Measurements from ENCODE around the gene LCAT.

The LCAT gene

DNA sequence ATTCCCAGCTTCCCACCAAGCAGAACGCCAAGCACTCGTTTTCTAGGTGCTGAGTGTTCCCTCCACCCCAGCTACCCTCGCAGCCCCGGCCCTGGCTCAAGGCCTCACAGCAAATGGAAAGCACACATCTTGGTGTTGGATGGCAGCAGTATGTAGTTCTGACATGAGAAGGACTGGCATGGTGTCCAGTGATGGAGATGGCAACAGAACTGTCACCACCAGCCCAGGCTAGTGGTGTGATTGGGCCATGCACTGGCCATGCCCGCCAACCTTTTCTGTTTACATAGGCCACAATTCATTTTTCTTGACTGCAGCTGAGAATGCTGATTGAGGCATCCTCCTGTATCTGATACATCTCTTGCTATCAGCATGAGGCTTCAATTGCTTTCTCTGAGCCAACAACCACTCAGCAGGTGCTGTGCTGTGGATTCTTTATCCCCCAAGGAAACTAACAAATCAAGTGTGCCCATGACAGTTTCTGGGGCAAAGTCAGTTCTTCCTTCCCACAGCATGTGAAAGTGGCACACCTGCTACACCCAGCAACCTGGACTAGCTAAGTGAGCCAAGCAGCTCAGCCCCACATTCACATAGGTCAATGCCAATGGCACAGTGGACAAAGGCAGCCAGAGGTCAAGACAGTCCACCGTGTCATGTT, 20.7 kb upstream of the LCAT start:
- TF ChIP-seq, protein P1, sequence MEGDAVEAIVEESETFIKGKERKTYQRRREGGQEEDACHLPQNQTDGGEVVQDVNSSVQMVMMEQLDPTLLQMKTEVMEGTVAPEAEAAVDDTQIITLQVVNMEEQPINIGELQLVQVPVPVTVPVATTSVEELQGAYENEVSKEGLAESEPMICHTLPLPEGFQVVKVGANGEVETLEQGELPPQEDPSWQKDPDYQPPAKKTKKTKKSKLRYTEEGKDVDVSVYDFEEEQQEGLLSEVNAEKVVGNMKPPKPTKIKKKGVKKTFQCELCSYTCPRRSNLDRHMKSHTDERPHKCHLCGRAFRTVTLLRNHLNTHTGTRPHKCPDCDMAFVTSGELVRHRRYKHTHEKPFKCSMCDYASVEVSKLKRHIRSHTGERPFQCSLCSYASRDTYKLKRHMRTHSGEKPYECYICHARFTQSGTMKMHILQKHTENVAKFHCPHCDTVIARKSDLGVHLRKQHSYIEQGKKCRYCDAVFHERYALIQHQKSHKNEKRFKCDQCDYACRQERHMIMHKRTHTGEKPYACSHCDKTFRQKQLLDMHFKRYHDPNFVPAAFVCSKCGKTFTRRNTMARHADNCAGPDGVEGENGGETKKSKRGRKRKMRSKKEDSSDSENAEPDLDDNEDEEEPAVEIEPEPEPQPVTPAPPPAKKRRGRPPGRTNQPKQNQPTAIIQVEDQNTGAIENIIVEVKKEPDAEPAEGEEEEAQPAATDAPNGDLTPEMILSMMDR (IDR thresholded peaks at IDR 0.05; ENCODE audit: low read depth, low read length, missing control alignments): no peak
- H3K4me3 ChIP-seq (replicated peaks; ENCODE audit: low read depth, low read length): no peak overlapping the region
- no peak for DNase-seq (ENCODE audit: extremely low read depth, low read depth)

DNA sequence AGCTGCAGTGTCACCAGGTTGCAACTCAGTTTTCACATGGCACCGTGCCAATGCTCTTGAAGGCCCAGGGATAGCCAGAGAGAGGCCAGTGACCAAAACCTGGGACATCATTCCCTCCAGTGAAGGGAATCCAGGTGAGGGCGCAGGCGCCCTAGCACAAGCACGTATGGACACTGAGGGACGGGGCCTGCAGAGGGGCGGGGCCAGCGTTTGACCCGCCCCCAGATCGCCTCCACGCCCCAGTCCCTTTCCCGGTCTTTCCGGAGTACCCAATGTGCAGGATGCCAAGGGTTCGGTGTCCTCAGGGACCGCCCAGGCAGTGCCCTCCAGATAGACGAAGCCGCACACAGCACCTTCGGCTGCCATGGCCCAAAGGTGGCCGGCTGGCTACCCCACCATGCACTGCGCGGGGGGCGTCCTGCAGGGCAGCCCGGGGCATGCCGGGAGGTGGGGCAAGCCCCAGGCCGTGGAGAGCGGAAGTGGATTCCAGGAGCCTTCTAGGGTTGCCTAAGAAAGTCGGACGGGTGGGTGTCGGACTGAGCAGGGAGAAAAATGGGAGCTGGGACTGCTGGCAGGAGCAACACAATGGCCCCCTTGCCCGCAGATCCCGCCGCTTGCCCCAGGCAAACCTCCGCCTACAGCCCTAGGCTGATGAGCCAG, 19.9 kb upstream of the LCAT start:
- TF ChIP-seq, protein P1 (IDR thresholded peaks at IDR 0.05; ENCODE audit: low read depth, low read length, missing control alignments): no peak
- no peak overlapping the region for H3K4me3 ChIP-seq (replicated peaks; ENCODE audit: low read depth, low read length)
- DNase-seq (ENCODE audit: extremely low read depth, low read depth): no peak

DNA sequence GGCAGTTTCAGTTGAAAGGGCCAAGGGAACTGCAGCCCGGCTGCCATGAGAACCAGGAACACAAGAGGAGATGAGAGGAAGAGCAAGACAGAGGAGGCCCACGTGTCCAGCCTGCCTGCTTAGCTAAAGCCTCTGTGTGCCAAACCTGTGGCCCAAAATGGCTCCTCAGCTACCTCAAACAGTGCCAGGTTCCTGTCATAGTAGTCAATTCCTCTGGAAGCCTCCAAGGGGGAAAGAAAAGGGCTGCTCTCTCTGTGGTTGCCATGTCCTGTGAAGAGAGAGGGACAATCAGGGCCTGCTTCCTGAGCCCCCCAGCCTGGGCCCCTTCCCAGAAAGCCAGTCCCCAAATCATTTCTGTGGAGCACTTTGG, 19.4 kb upstream of the LCAT start:
- no peak overlapping the region for H3K4me3 ChIP-seq (replicated peaks; ENCODE audit: low read depth, low read length)
- no peak for DNase-seq (ENCODE audit: extremely low read depth, low read depth)
- TF ChIP-seq, protein P1 (IDR thresholded peaks at IDR 0.05; ENCODE audit: low read depth, low read length, missing control alignments): no peak

DNA sequence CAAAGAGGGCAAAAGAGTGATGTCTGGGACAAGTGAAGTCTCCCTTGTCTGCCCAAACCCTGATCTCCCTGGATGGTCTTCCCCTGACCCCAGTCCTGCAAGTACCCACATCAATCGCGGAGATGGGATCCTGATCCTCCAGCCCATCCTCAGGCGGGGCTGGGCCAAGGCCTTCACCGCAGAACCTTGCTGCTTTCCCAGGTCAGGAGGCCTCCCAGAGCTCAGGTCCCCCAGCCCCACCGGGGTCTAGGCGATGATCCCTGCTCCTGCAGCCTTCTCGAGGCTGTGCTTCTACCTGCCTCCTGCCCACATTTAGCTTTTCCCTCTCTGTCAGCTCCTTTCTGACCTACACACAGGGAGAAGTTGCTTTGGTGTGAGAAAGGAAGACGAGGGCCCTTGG, 18.2 kb upstream of the LCAT start:
- TF ChIP-seq, protein P1 (IDR thresholded peaks at IDR 0.05; ENCODE audit: low read depth, low read length, missing control alignments): no peak
- no peak for DNase-seq (ENCODE audit: extremely low read depth, low read depth)
- H3K4me3 ChIP-seq (replicated peaks; ENCODE audit: low read depth, low read length): no peak overlapping the region

DNA sequence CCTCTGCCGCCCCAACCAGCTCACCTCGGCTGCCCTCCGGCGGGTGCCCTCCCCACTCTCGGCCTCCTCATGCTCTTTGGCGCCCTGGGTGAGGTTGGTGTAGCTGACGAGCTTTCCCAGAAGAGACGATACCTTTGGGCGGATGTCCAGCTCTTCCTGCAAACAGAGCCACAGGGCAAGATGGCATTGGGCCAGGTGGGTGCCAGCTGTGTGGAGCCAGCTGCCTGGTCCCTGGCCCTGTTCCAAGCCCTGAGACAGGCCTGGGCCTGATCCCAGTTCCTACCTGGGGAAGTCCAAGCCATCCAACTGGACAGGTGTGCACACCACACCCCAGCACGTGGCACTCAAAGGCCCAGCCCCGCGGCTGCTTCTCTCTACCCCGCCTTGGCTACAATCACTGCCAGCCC, 17.6 kb upstream of the LCAT start:
- TF ChIP-seq, protein P1 (IDR thresholded peaks at IDR 0.05; ENCODE audit: low read depth, low read length, missing control alignments): no peak

DNA sequence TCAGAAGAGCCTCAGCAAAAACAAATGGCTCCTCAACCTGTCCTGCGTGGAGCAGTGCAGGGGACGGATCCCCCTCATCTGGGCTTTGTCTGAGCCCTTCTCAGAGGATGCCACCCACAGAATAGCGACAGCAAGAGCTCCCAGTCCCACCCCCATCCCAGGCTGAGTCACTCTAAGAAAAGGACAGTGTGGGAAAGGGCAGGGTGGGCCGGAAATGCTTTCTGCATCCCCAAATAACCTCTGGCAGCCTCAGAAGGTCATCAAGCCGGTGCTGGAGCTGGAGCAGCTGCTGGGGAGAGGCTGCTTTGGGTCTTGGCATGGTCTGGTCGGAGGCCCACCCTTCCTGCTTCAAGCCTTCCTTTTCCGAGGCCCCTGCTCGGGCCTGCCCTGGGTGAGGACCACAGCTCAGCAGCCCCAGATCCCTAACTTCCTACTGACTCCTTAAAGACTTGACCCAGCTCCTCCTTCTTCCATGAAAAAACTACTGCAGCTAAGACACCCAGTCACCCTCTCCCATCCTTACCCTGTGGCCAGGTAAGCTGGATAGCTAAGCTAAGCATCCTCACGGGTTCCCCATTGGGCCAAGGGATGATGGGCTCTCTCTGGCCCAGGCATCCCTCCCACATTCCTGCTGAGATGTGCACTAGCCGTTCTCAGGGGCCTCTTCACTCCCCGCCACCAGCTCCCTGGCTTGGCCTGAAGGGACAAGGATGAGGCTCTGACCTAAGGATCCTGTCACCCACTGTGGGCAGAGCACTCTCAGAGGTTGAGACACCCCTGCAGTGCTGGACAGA, 15.8 kb upstream of the LCAT start:
- TF ChIP-seq, protein P1 (IDR thresholded peaks at IDR 0.05; ENCODE audit: low read depth, low read length, missing control alignments): no peak
- no peak overlapping the region for H3K4me3 ChIP-seq (replicated peaks; ENCODE audit: low read depth, low read length)
- DNase-seq (ENCODE audit: extremely low read depth, low read depth): no peak

More for the DNA sequence above, 17.6 kb upstream of the LCAT start:
- H3K4me3 ChIP-seq (replicated peaks; ENCODE audit: low read depth, low read length): no peak overlapping the region
- no peak for DNase-seq (ENCODE audit: extremely low read depth, low read depth)

All from HFF-Myc (cell line).